OCI-LY7 (cell line): ENCODE measurements around the gene CDK5R1.

ENCODE experiments used
- CTCF ChIP-seq: fragments of 200-600 bp; sonication (generic); conservative IDR thresholded peaks from 2 replicates; pipeline ENCODE4 v1.5.1; 2014; ENCODE audit warnings: mild to moderate bottlenecking, antibody characterized with exemption, low read length, moderate library complexity, mixed read lengths
- EZH2phosphoT487 ChIP-seq: fragments of 200-600 bp; sonication (generic); IDR thresholded peaks from 2 replicates; pipeline ENCODE4 v1.6.1; 2018; ENCODE audit warnings: low read depth, borderline replicate concordance, mild to moderate bottlenecking, mixed run types, antibody characterized with exemption, low read length, moderate library complexity, mixed read lengths

- no peak for TF ChIP-seq CTCF
- TF ChIP-seq EZH2phosphoT487, result no peak
Observed at GRCh38 chr17:32536736-32537643, 50.2 kb downstream of the CDK5R1 start.
